Effector memory CD4-positive, alpha-beta T cell (primary cell): ENCODE measurements around the gene ACSF3.
"Not testable (repeated sequence)": the region's sequence is repeated elsewhere in the genome, so short reads cannot be mapped to it uniquely, and the experiment has no call there.

Experiments used
- DNase-seq, 3 donors: peaks; one replicate each; pipeline ENCODE4 v3.0.0-alpha.2; 2020
- H3K27ac ChIP-seq: 2 replicates; pipeline ENCODE4 v1.7.0; 2013; ENCODE audit warnings: mild to moderate bottlenecking, low read length, moderate library complexity; ENCODE audit not compliant: insufficient read depth, poor library complexity, severe bottlenecking
- H3K27me3 ChIP-seq: replicated peaks from 2 replicates; pipeline ENCODE4 v1.7.0; 2013; ENCODE audit warnings: mild to moderate bottlenecking, low read length; ENCODE audit not compliant: insufficient read depth, control insufficient read depth, poor library complexity, severe bottlenecking
- H3K36me3 ChIP-seq: 2 replicates; pipeline ENCODE4 v1.7.0; 2013; ENCODE audit warnings: mild to moderate bottlenecking, low read length, moderate library complexity; ENCODE audit not compliant: control insufficient read depth, insufficient read depth
- H3K4me1 ChIP-seq: 2 replicates; pipeline ENCODE4 v1.7.0; 2013; ENCODE audit warnings: low read length, mild to moderate bottlenecking; ENCODE audit not compliant: control insufficient read depth, insufficient read depth, poor library complexity, severe bottlenecking
- H3K4me3 ChIP-seq: 2 replicates; pipeline ENCODE4 v1.7.0; 2013; ENCODE audit warnings: low read length, low read depth, mild to moderate bottlenecking; ENCODE audit not compliant: insufficient read depth, poor library complexity, severe bottlenecking
- H3K9me3 ChIP-seq: 2 replicates; pipeline ENCODE4 v1.7.0; 2013; ENCODE audit warnings: mild to moderate bottlenecking, low read length, moderate library complexity; ENCODE audit not compliant: control insufficient read depth

ACSF3 gene

GRCh38 chr16:89084411-89084810 lies 9.2 kb upstream of the ACSF3 start:
- peaks cover 9% of the 10 kb centered on the region for H3K27me3 ChIP-seq
- H3K4me3 ChIP-seq: no peak overlapping the region
- no peaks in the 10 kb centered on the region for H3K9me3 ChIP-seq
- no peak overlapping the region for H3K27ac ChIP-seq
- H3K36me3 ChIP-seq: no peaks in the 10 kb centered on the region
- DNase-seq: no peak
- no peaks in the 10 kb centered on the region for H3K4me1 ChIP-seq

DNA sequence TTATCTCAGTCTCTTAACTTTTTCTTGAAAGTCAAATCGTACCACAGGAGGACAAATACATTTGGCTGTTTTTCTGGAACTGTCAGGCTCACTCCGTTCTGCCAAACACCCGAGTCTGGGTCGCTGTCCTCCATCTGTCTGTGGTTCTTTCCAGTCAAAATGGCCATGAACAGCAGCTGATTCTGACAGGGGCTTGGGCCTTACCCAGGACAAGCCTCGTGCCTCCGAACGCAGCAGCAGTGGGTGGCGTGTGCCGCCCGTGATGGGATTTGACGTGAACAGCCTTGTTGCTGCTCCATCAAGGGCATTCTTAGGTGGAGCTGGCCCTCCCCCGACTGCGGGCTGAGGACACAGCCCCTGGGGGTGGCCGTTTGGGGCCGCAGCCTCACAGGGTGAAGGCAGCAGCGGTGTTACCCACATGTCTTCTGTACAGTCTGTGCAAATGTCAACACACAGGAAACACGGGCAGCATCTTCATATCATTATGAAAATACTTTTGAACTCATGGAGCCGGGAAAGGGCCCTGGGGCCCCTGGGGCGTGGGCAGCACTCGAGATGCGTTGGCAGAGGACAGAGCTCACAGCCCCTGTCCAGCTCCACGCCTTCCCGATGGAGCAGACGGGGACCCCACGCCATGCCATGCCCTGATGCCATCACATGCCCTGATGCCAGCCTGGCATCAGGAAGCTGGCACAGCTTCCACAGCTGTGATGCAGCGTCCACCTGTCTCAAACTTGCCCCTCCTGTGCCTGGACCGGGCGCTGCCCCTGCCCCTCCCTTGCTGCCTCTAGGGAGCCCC lies 8.6 kb upstream of the ACSF3 start:
- H3K36me3 ChIP-seq: no peaks in the 10 kb centered on the region
- H3K27ac ChIP-seq: no peak overlapping the region
- H3K4me3 ChIP-seq: no peak overlapping the region
- no peaks in the 10 kb centered on the region for H3K9me3 ChIP-seq
- H3K27me3 ChIP-seq: peaks cover 9% of the 10 kb centered on the region
- DNase-seq: no peak
- no peaks in the 10 kb centered on the region for H3K4me1 ChIP-seq

DNA sequence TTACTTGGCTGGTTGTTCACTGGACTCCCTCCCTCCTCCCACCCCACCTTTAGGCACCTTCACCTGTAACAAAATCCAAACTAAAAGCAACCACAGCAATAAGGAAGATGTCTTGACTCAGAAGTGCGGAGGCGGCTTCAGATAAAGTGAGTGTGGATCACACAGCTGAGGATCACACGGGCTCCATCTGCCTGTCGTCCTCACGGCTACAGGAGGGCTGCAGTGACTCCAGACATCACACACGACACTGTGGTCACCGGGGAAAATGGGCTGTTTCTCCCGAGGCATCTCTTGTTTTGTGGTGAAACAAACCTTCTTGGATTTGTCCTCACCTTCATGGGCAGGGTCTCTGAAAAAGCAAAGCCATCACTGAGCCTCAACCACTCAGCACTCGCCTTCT lies 7.9 kb upstream of the ACSF3 start:
- H3K9me3 ChIP-seq: no peaks in the 10 kb centered on the region
- no peaks in the 10 kb centered on the region for H3K4me1 ChIP-seq
- DNase-seq: no peak
- peaks cover 14% of the 10 kb centered on the region for H3K27me3 ChIP-seq
- H3K36me3 ChIP-seq: no peaks in the 10 kb centered on the region
- no peak overlapping the region for H3K27ac ChIP-seq
- H3K4me3 ChIP-seq: no peak overlapping the region

DNA sequence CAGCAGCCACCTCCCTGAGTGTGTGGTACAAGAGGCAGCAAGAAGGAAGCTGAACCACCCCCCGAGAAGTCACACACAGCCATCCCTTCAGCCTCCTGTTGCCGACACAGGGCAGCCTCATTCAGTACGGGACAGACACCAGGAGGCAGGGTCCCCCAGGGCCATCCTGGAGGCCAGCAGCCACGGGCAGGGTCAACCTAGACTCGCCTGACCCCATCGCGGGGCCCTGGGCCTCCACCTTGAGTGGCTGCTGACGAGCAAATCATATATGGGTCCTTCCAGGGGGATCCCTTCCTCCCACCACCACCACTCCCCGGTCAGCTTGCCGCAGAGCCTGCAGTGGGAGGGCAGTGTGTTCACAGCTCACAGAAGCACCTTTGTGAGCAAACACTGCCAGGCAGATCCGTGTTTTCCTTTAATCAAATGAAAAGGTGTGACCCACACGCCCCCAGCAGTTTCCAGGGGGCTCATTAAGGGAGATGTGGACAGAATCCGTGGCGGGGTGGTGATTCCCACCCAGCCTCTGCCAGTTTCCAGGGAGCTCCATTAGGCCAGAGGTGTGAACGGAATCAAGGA lies 5.6 kb upstream of the ACSF3 start:
- Histone ChIP-seq H3K9me3 (no peaks in the 10 kb centered on the region), H3K4me1 (no peaks in the 10 kb centered on the region), H3K36me3 (no peaks in the 10 kb centered on the region), H3K4me3 (no peak overlapping the region), H3K27ac (no peak overlapping the region), H3K27me3 (peaks cover 15% of the 10 kb centered on the region)
- DNase-seq: no peak

GRCh38 chr16:89089120-89089519 lies 4.5 kb upstream of the ACSF3 start:
- peaks cover under 1% of the 10 kb centered on the region for H3K4me1 ChIP-seq
- no peaks in the 10 kb centered on the region for H3K9me3 ChIP-seq
- peaks cover 15% of the 10 kb centered on the region for H3K27me3 ChIP-seq
- H3K27ac ChIP-seq: no peak overlapping the region
- no peaks in the 10 kb centered on the region for H3K36me3 ChIP-seq
- no peak overlapping the region for H3K4me3 ChIP-seq
- no peak for DNase-seq

- H3K4me1 ChIP-seq: peaks cover 11% of the 10 kb centered on the region
- H3K4me3 ChIP-seq: no peak overlapping the region
- H3K27me3 ChIP-seq: peaks cover 15% of the 10 kb centered on the region
- no peak overlapping the region for H3K27ac ChIP-seq
- no peaks in the 10 kb centered on the region for H3K36me3 ChIP-seq
- H3K9me3 ChIP-seq: no peaks in the 10 kb centered on the region
- no peak for DNase-seq
Measured at GRCh38 chr16:89090182-89090630, 3.4 kb upstream of the ACSF3 start.

DNA sequence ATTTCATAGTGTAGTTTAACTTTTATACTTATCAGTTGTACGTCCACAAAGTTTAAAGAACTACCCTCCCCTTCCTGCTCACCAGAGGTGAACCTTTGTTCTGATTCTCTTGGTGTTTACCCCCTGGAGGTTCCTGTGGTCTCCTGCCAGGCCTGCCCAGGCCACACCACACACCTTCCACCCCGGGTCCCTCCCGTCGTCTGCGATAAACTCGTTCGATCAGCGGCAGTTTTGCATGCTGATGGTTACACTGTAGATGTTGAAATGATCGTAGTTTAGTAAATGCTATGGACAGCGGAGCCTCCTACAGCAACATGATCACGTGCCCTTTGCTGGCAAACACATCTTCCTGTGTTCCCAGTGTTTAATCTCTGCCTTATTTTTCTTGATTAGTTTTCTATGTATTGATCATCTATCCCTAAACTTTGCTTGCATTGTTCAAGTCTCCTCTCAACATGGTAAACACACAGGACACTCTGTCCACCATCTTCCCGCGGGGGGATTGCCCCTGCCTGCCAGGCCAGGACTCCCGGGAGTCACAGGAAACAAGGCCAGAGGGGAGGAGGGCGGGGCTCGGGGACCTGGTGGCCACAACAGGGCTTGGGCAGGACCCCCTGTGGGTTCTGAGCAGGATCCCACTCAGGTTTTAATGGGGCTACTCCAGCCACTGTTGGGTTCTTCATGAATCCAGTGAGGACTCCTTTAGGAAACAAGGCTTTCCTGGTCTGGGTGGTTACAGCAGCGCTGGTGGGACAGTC lies 2.8 kb upstream of the ACSF3 start:
- Histone ChIP-seq H3K27ac (no peak overlapping the region), H3K36me3 (no peaks in the 10 kb centered on the region), H3K4me1 (peaks cover 14% of the 10 kb centered on the region), H3K4me3 (no peak overlapping the region), H3K9me3 (no peaks in the 10 kb centered on the region), H3K27me3 (peaks cover 15% of the 10 kb centered on the region)
- DNase-seq: no peak

DNA sequence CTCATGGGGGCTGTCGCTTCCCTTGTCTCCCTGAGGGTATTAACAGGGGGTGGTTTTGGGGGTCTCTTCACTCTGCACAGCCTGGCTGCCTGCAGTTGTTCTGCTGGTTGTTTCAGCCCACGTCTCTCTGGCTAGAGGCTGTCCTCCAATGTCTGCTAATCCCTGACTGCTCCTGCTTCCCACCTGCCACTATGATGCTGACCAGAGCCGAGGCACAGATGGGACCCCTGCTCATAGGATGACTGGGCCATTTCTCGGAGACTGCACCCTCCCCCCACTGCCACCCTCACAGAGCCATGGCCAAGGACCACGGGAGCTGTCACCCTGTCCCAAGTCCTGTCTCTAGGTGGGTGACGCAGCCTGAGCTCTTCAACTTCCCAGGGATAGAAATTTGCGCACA lies 1.6 kb upstream of the ACSF3 start:
- Histone ChIP-seq H3K27ac (no peak overlapping the region), H3K9me3 (no peaks in the 10 kb centered on the region), H3K27me3 (peaks cover 15% of the 10 kb centered on the region), H3K4me3 (no peak overlapping the region), H3K36me3 (no peaks in the 10 kb centered on the region), H3K4me1 (peaks cover 26% of the 10 kb centered on the region)
- DNase-seq: no peak

DNA sequence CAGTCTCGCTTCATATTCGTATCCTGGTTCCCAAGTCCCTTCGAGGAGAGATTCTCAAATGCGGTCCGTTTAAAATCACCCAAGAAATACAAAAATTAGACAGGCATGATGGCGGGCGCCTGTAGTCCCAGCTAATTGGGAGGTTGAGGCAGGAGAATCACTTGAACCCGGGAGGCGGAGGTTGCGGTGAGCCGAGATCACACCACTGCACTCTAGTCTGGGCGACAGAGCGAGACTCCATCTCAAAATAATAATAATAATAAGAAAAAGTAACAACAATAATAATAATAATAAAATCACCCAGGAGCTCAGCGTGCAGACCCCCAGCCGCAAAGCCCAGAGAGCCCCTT lies 425 bp upstream of the ACSF3 start:
- Histone ChIP-seq H3K27me3 (peaks cover 13% of the 10 kb centered on the region), H3K4me3 (peak overlapping the region; percentile 53), H3K27ac (peak overlapping the region; percentile 65), H3K4me1 (peaks cover 37% of the 10 kb centered on the region)
- not testable (repeated sequence) for H3K36me3 ChIP-seq, H3K9me3 ChIP-seq, DNase-seq
